ENCODE data around the gene FAM3C.

- no peak for TF ChIP-seq RAD21 (conservative IDR thresholded peaks at IDR 0.05)
- TF ChIP-seq, protein P1, sequence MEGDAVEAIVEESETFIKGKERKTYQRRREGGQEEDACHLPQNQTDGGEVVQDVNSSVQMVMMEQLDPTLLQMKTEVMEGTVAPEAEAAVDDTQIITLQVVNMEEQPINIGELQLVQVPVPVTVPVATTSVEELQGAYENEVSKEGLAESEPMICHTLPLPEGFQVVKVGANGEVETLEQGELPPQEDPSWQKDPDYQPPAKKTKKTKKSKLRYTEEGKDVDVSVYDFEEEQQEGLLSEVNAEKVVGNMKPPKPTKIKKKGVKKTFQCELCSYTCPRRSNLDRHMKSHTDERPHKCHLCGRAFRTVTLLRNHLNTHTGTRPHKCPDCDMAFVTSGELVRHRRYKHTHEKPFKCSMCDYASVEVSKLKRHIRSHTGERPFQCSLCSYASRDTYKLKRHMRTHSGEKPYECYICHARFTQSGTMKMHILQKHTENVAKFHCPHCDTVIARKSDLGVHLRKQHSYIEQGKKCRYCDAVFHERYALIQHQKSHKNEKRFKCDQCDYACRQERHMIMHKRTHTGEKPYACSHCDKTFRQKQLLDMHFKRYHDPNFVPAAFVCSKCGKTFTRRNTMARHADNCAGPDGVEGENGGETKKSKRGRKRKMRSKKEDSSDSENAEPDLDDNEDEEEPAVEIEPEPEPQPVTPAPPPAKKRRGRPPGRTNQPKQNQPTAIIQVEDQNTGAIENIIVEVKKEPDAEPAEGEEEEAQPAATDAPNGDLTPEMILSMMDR (IDR thresholded peaks at IDR 0.05; ENCODE audit: poor library complexity, severe bottlenecking), result no peak
- no peak for TF ChIP-seq EZH2 (IDR thresholded peaks at IDR 0.05; ENCODE audit: borderline replicate concordance, insufficient read depth, low read length, poor library complexity, severe bottlenecking)
- TF ChIP-seq POLR2AphosphoS5 (IDR thresholded peaks at IDR 0.05), result no peak
- no peak for TF ChIP-seq MXI1 (conservative IDR thresholded peaks at IDR 0.05; ENCODE audit: poor library complexity, severe bottlenecking)
- no peak for TF ChIP-seq REST (IDR thresholded peaks at IDR 0.05; ENCODE audit: borderline replicate concordance)
- TF ChIP-seq SMC3 (conservative IDR thresholded peaks at IDR 0.05; ENCODE audit: poor library complexity), result no peak
- no peak for TF ChIP-seq TAF1 (IDR thresholded peaks at IDR 0.05; ENCODE audit: low read depth)
- TF ChIP-seq EP300 (conservative IDR thresholded peaks at IDR 0.05; ENCODE audit: poor library complexity, severe bottlenecking), result no peak
Observed at GRCh38 chr7:121331574-121331973, 64.5 kb downstream of the FAM3C start.
